Hematopoietic multipotent progenitor cell (in vitro differentiated cells): ENCODE data around the gene SAMD11. TPM values are rescaled to one million over a fixed set of nuclear protein-coding genes. Genes with fewer than 3 reads are reported as not detected.
"Not testable (repeated sequence)": the region's sequence is repeated elsewhere in the genome, so short reads cannot be mapped to it uniquely, and the experiment has no call there.

Source experiments
- DNase-seq, 3 donors: peaks; one replicate each; pipeline ENCODE4 v3.0.0-alpha.2; 2011 to 2015; ENCODE audit warnings: low read depth in 2 of 3, low spot score in 2 of 3
- total RNA-seq: library from RNA; depleted of rRNA; stranded (reverse); fragments of >200 nt; gene quantifications from one replicate; pipeline ENCODE4 v1.2.3, GENCODE V29; 2012

Gene SAMD11
- total RNA-seq, 1 donor = 0.54 TPM

DNA sequence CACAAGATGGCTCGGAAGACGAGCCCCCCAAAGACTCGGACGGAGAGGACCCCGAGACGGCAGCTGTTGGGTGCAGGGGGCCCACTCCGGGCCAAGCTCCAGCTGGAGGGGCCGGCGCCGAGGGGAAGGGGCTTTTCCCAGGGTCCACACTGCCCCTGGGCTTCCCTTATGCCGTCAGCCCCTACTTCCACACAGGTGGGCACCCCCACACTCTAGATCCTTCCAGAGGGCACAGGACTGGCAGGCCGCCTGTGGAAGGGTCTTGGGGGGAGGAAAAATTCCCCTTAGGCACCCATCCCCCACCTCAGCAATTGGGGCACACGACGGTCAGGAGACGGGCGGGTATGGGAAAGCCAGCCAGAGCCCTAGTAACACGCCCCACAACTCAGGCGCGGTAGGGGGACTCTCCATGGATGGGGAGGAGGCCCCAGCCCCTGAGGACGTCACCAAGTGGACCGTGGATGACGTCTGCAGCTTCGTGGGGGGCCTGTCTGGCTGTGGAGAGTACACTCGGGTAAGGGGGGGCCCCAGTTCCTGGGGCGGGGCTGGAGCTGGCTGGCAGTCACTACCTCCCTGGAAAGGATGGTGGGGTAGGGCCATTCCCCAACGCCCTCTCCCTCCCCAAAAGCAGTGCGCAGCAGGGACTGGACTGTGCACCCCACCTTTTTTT lies 19.3 kb downstream of the SAMD11 start:
- no peak for DNase-seq

DNA sequence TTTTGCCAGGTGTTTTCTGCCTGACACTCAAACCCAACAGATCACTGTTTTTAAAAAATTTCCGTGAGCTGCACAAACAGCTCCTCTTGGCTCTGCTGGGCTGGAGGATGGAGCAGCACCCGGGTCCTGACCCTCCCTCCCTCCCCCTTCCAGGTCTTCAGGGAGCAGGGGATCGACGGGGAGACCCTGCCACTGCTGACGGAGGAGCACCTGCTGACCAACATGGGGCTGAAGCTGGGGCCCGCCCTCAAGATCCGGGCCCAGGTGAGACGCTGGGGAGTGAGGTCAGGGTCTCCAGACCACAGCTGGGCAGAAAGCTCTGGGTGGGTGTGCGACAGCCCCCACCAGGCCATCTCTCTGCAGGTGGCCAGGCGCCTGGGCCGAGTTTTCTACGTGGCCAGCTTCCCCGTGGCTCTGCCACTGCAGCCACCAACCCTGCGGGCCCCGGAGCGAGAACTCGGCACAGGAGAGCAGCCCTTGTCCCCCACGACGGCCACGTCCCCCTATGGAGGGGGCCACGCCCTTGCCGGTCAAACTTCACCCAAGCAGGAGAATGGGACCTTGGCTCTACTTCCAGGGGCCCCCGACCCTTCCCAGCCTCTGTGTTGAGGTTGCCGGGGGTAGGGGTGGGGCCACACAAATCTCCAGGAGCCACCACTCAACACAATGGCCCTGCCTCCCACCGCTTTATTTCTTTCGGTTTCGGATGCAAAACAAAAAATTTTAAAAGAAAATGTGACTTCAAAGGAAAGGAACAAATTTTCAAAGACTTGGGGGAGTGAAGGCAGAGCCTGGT lies 20.0 kb downstream of the SAMD11 start:
- no peak for DNase-seq

DNA sequence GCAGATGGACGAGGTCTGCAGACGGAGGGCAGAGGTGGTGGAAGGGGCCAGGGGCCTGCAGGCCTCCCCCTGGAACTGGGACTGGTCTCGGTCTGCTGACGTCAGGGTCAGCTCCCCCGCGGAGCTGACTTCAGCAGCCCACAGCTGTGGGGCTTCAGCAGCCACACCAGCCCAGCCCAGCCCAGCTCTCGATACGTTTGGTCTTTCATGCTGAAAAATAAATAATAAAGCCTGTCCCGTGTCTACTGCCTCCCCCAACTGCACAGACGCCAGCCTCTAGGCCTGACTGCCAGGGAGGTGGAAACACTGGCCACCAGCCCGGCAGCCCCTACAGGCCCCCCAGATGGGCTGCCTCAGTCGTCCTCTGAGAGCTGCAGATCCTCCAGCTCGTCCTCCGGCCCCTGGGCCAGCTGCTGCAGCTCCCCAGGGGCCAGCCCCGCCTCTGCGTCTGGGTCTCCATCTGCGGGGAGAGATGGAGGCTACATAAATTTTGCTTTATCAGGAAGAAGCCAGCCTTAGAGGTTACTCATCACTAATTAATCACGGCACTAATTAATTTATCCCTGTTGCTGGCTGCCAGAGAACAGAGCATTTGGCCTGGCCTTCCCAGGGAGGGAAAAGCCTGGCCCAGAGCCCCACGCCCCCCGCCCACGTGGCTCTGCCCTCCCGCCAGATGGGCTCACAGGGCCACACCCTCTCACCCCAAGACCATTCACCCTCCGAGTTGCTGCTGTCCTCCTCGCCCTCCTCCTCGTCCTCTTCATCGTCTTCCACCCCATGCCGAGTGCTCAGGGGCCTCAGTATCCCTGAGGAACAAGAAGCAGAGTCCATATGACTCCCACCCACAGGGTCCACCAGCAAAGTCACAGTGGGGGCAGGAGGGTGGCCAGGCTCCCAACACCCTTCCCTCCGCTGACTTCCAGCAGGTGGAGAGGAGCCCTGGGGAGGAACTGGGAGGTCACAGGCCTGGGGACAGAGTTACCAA lies 20.9 kb downstream of the SAMD11 start:
- no peak for DNase-seq

DNA sequence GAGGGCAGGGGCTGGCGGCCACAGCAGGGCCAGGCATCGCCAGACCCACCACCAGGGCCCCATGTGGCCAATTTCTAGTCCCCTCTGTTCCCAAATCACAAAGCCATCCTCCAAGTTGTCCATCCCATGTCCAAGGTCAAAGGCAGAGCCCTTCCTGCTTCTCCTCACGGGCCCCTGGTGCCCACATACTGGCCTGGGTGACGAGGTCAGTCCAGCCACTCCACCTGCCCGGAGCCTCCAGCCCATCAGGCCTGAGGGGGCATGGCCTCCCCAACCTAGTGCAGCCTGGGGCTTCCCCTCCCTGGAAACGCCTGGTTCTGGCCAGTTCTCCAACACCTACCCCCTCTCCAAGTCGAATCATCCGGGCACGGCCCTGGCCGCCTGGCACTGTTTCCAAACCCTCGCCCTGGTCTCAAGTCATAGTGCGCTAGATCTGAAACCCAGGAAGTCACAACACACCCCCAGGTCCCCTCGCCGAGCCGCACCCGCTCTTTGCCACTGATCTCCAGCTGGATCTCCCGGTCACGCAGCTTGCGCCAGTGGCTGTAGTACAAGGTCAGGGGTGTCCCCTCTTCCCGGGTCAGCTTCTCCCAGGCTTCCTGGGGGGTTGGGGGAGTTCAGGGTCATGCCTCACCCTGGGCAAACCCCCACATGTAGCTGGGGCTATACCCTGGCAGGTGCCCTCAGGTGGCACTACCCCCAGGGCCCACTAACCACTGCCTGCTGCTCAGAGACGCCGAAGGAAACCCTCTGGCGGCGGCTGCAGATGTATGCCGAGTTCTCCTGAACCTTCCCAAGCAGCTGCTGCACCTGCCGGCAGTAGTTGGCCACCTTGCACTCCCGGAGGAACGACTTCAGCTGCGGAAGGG lies 22.2 kb downstream of the SAMD11 start:
- DNase-seq = no peak

DNA sequence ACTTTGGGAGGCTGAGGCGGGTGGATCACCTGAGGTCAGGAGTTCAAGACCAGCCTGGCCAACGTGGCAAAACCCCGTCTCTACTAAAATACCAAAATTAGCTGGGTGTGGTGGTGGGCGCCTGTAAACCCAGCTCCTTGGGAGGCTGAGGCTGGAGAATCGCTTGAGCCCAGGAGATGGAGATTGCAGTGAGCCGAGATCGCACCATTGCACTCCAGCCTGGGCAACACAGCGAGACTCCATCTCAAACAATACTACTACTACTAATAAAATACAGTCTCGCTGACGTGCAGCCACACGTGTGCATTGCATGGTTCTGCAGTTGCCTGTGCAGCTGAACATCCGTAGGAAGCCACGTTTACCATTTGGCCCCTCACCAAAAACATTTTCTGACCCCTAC lies 23.1 kb downstream of the SAMD11 start:
- not testable (repeated sequence) for DNase-seq

DNA sequence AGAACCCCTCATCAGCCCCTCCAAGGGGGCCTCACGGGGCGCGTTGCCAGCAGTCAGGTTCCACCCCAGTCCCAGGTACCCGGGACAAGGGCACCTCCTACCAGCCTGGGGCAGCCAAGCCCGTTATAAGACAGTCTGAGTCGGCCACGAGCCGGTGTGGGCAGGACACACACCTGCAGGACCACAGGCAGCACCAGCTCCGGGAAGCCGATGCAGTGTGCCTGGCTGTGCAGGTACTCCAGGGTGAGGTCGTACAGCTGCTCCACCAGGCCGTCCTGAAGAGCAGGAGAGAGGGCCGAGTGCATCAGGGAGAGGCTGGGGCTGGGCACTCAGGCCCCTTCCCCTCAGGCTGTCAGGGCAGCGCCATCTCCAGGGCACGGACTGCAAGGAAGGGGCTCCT lies 24.2 kb downstream of the SAMD11 start:
- no peak for DNase-seq

DNA sequence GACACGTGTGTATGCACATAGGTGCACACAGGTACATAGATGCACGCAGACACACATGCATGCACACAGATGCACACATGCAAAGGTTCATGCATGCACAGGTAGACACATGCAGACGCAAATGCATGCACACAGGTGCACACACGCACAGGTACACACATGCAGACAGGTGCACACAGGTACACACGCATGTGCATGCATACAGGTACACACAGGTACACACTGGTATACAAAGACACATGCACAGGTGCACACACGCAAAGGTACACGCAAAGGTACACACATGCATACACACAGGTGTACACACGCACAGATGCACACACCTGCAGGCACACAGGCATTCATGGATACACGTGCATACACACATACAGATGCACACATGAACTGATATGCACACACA lies 26.5 kb downstream of the SAMD11 start:
- no peak for DNase-seq

DNA sequence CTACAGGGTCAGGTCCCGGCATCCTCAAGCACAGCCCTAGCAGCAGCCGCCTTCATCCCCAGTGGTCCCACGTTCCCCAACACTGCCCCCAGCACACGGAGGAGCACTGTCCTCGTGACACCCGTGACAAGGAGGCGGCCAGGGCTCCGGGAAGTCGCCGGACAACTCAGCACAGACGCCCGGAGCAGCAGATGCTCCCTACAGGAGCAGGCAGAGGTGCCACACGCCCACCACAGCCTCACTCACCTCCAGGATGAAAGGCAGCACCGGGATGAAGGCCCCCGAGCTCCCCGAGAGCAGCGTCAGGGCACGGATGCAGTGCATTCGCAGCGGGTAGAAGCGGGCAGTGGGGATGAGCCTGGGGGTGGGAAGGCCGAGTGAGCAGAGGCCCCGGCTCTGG lies 27.2 kb downstream of the SAMD11 start:
- DNase-seq = no peak

DNA sequence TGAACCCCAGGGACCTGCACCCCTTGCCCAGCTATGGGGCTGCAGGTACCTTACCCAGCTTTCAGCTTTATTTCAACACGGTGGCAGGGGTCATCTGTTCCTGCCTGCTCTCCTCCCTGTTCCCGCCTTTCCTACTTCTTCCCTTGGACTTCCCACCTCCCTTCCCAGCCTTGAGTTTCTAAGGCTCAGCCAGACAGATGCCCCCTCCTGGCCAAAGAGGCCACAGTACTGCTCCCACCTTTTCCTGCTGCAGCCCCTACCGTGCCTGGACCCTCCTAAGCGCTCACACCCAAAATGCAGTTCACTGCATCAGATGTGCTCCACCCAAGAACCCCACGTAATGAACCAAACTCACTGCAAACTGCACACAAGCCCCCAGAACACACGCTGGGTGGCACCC lies 27.6 kb downstream of the SAMD11 start:
- no peak for DNase-seq

DNA sequence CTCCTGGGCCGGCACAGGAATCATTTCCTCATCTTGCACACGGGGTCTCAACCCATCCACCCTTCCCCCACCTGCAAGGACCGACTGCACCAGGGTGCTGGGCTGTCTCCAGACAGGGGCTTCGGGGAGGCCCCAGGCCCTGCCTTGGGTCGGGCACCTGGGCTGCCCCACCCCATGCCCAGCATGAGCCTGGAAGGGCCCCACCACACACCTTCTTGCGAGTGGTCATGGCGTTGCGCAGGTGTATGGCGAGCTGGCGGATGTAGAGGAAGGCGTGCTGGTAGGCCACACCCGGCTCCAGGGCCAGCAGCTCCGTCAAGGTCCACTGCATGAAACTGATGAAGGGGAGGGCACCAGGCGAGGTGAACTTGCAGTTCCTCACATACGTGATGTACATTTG lies 28.5 kb downstream of the SAMD11 start:
- DNase-seq = no peak

DNA sequence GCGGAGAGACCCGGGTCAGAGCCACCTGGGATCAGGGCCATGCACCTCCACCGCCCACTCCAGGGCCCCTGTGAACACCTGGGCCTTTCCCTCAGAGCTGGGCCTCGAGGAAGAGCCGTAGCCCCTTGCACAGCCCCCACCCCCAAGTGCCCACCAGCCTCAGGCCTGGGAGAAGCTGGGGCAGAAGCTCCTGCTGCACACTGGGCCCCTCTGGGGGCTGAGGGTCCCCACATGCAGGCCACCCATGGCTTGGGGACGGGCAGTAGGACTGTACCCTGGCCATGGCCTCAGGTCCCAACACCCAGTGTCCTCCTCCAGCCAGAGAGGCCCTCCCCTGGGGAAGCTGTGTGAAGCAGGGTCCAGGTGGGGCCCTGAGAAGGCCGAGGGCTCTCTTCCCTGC lies 28.9 kb downstream of the SAMD11 start:
- no peak for DNase-seq

DNA sequence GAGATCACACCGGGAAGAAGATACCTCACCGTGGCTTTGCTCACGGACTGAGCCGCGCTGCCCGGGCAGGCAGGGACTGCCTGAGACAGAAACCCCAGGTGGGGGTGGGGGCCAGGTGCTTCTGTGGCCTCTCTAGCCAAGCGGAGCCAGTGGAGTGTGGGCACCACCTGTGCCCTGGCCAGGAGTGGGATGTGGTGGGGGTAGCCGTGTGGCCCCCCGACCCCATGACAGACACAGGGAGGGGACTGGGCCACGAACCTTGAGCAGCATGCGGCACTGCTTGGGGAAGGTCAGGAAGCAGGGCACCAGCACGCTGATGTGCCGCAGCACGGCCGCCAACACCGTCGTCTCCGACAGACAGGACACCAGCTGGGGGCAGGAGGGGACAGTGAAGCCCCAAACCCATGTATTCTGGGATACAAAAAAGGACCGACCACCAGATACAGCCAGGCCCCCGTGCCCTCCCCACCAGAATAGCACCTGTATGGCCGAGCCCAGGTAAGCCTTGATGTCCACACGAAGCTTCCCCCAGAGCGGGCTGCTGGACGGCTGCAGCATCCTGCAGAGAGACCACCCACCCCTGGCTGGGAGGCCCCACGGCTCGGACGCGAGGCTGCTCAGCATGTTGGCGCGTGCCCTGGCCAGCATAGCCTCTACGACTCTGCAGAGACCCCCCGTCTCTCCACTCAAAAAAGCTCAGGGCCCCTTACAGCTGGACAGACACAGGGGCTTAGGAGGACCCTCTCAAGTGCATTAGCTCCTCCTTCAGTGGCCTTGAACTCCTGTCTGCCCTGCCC lies 30.0 kb downstream of the SAMD11 start:
- no peak for DNase-seq

DNA sequence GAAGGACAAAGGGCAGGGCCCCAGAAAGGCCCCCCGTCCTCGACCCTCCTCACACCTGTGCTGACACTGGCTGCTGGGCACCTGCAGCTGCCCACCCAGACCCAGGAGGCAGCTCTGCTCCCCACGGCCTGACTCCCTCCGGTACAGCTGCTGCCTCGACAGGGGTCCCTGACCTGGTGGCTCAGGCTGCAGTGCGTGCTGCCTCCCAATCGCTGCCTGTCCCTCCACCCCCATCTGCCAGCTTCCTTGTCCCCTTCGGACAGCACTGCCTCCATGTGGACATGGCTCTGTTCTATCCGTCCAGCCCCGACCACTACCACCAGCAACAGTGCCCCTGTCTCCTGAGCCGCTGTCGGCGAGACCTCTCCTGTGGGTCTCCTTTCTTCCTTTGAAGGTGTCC lies 31.2 kb downstream of the SAMD11 start:
- DNase-seq = no peak

DNA sequence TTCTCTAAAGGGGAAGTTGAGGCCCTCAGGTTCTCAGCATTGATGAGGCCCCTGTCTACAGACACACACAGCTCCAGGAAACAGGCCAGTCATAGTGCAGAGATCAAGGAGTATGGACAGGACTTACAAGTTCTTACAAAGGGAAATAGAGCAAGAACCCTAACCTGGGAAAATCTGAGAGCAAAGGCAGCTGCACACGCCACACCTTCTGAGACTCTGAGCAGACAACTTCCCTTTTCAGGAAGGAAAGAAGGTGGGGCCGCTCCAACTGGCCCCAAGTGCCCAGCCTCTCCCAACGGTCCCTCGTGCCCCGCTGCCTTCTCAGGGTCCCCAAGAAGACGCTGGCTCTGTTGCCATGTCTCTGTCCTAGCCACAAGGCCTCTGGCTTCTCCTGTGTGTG lies 31.8 kb downstream of the SAMD11 start:
- no peak for DNase-seq

DNA sequence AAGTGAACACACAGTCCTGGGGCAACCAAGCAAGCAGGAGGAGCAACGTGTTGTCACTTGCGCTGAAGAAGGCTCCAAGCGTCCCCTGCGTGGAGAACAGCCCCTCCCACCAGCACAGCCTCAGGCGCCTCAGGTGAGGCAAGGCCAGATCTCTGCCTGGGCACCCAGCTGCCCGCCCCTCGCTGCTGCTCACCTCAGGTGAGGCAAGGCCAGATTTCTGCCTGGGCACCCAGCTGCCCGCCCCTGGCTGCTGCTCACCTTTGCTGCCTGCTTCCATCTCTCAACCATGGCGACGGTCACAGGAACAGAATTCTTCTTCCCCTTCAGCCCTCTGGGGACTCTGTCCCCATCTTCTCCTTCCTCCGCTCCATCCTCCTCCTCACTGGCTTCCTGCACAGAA lies 32.9 kb downstream of the SAMD11 start:
- DNase-seq = no peak

DNA sequence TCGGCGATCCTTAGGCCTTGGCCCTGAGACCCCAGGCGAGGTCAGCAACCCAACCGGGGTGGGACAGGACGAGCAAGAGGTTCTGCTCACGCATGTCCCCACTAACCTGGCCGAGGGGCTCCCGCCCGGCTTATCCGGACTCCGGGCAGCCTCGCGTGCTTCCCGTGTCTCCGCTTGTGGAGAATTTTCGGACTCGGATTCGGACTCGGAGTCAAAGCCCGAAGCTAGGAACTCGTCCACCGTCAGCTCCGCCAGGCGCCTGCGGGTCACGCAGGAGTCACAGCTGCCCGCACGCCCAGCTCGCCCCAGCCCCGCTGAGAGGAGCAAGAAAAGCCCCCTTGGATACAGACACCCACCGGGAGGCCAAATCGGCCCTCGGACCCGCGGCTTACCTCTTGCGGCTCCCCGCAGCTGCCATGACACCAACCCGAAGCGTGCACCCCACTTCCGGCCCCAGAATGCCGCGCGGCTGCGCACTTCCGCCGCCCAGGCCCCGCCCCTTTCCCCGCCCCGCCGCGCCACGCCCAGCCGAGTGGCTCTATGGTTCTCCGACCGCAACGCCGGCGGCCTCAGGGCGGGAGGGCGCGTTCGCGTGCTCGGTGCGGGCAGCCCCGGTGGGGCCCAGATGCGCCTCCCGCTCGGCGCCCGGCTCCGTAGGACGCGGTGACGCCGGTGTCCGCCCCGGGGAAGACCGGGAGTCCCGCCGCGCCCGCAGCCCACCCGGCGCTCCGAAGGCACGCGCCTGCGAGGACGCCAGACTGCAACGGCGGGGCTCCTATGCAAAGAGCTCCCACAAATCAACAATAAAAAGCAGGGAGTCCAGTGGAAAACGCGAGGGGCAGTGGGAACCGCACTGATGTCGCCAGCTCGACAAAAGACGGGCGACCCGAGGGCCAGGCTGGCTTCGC lies 35.4 kb downstream of the SAMD11 start, which contains the start of gene NOC2L:
NOC2L (minus strand) TSS at position 434 of the 908 bp plus-strand sequence; CDS start at position 418, 16 bp downstream.
- peak; percentile 89 to 92 (median 91) for DNase-seq

DNA sequence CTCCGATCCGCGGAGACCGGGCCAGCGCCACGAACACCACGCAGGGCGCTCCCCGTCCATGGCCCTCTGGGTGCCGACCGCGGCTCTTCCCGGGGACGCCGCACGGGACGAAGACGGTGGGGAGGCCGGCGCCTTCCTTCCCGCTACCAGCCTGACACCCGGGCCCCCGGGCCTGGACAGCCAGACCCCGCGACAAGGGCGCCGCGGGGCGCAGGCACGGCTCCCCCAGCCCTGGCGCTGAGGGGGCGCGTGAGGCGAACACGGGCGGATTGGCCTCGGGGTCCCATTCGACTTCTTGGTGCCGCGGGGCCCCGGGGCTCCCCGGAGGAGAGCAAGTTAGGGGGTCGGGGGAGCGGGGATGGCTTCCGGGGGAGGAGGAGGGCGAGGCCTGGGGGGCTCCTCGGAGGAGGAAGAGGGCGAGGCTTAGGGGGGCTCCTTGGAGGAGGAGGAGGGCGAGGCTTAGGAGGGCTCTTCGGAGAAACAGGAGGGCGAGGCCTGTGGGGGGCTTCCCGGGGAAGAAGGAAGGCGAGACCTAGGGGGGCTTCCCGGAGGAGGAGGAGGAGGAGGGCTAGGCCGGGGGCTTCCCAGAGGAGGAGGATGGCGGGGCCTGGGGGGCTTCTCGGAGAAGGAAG lies 36.1 kb downstream of the SAMD11 start:
- no peak for DNase-seq
